NCI-H526 (cell line): ENCODE results near the gene HDAC9.
"Not testable (repeated sequence)": the region's sequence is repeated elsewhere in the genome, so short reads cannot be mapped to it uniquely, and the experiment has no call there.

ENCODE experiments used
- DNase-seq, 2 experiments: peaks; one replicate each; lab custom pipeline; 2025; lab: John Stamatoyannopoulos, UW

HDAC9 gene

GRCh38 chr7:18974803-18975202, 479.3 kb downstream of the HDAC9 start:
- no peak for DNase-seq

GRCh38 chr7:18975276-18975675, 479.7 kb downstream of the HDAC9 start:
- DNase-seq = no peak

GRCh38 chr7:18975689-18976280, 480.2 kb downstream of the HDAC9 start:
- no peak for DNase-seq

GRCh38 chr7:18976715-18977471, 481.3 kb downstream of the HDAC9 start:
- DNase-seq = no peak

GRCh38 chr7:18978108-18978495, 482.6 kb downstream of the HDAC9 start:
- no peak for DNase-seq

- DNase-seq = not testable (repeated sequence)
Measured at GRCh38 chr7:18990700-18991099, 495.2 kb downstream of the HDAC9 start.

- DNase-seq = no peak
Measured at GRCh38 chr7:18993933-18994668, 498.6 kb downstream of the HDAC9 start.

- DNase-seq = no peak
Measured at GRCh38 chr7:18995270-18995671, 499.7 kb downstream of the HDAC9 start.

GRCh38 chr7:18995811-18996426, 500.4 kb downstream of the HDAC9 start:
- DNase-seq = no peak

- DNase-seq = no peak
Measured at GRCh38 chr7:18996583-18996982, 501.0 kb downstream of the HDAC9 start.

GRCh38 chr7:18997477-18998150, 502.1 kb downstream of the HDAC9 start:
- no peak for DNase-seq

GRCh38 chr7:19000410-19000809, 504.9 kb downstream of the HDAC9 start:
- DNase-seq = no peak

- DNase-seq = no peak
Measured at GRCh38 chr7:19001854-19002253, 506.3 kb downstream of the HDAC9 start.

GRCh38 chr7:19009241-19009935, 513.8 kb downstream of the HDAC9 start:
- DNase-seq = no peak

- DNase-seq = no peak
Measured at GRCh38 chr7:19009936-19010280, 514.4 kb downstream of the HDAC9 start.

GRCh38 chr7:19011212-19011611, 515.7 kb downstream of the HDAC9 start:
- no peak for DNase-seq

- no peak for DNase-seq
Measured at GRCh38 chr7:19015098-19015497, 519.5 kb downstream of the HDAC9 start.

- no peak for DNase-seq
Measured at GRCh38 chr7:19016140-19016539, 520.6 kb downstream of the HDAC9 start.

GRCh38 chr7:19017374-19017773, 521.8 kb downstream of the HDAC9 start:
- DNase-seq = no peak

- DNase-seq = no peak
Measured at GRCh38 chr7:19020062-19020461, 524.5 kb downstream of the HDAC9 start.

GRCh38 chr7:19020711-19021110, 525.2 kb downstream of the HDAC9 start:
- DNase-seq = no peak

GRCh38 chr7:19023477-19023876, 527.9 kb downstream of the HDAC9 start:
- DNase-seq = no peak
